Neuronal stem cell (in vitro differentiated cells): ENCODE measurements around the gene MCU.

Experiments
- DNase-seq: peaks from one replicate; pipeline ENCODE4 v3.0.0-alpha.2; 2013; ENCODE audit warnings: low spot score
- H2AFZ ChIP-seq: one replicate; pipeline ENCODE4 v1.6.1; 2013; ENCODE audit warnings: mild to moderate bottlenecking, low read length, inconsistent platforms
- H2AK5ac ChIP-seq: 2 replicates; pipeline ENCODE4 v1.6.1; 2013; ENCODE audit warnings: low read depth, mild to moderate bottlenecking, inconsistent platforms, low read length, moderate library complexity, mixed read lengths
- H2BK120ac ChIP-seq: 2 replicates; pipeline ENCODE4 v1.6.1; 2013; ENCODE audit warnings: low read depth, mild to moderate bottlenecking, inconsistent platforms, low read length, moderate library complexity, mixed read lengths
- H2BK12ac ChIP-seq: one replicate; pipeline ENCODE4 v1.6.1; 2013; ENCODE audit warnings: low read length, inconsistent platforms
- H2BK15ac ChIP-seq: 2 replicates; pipeline ENCODE4 v1.6.1; 2013; ENCODE audit warnings: mild to moderate bottlenecking, low read length, inconsistent platforms, mixed read lengths
- H2BK5ac ChIP-seq: one replicate; pipeline ENCODE4 v1.6.1; 2013; ENCODE audit warnings: inconsistent platforms, mild to moderate bottlenecking, low read length, moderate library complexity
- H3K14ac ChIP-seq: one replicate; pipeline ENCODE4 v1.6.1; 2013; ENCODE audit warnings: low read length, inconsistent platforms
- H3K18ac ChIP-seq: 2 replicates; pipeline ENCODE4 v1.6.1; 2013; ENCODE audit warnings: low read length, inconsistent platforms
- H3K23ac ChIP-seq: 2 replicates; pipeline ENCODE4 v1.6.1; 2013; ENCODE audit warnings: low read depth, mild to moderate bottlenecking, mixed read lengths, low read length, inconsistent platforms; ENCODE audit not compliant: poor library complexity
- H3K27ac ChIP-seq: replicated peaks from 3 replicates; pipeline ENCODE4 v1.5.1; 2013; ENCODE audit warnings: low read length, inconsistent platforms
- H3K27me3 ChIP-seq, 3 experiments: 2 replicates each; pipeline ENCODE4 v1.6.1; 2013; ENCODE audit warnings: low read length in 3 of 3, mild to moderate bottlenecking in 2 of 3, inconsistent platforms in 1 of 3, low read depth in 1 of 3, mixed read lengths in 1 of 3, moderate library complexity in 1 of 3; ENCODE audit not compliant: control insufficient read depth in 3 of 3, insufficient read depth in 3 of 3
- H3K36me3 ChIP-seq, 2 donors: replicated peaks in 1 of 2; 2 replicates each; pipeline ENCODE4 v1.6.1; 2013; ENCODE audit warnings: low read length in 2 of 2; ENCODE audit not compliant: control insufficient read depth in 2 of 2, insufficient read depth in 2 of 2
- H3K4ac ChIP-seq: 2 replicates; pipeline ENCODE4 v1.6.1; 2013; ENCODE audit warnings: inconsistent platforms, mild to moderate bottlenecking, low read length, moderate library complexity
- H3K4me1 ChIP-seq, 2 donors: 1 replicate in 1 of 2; 2 replicates in 1 of 2; pipeline ENCODE4 v1.6.1; 2013; ENCODE audit warnings: low read length in 2 of 2, low read depth in 1 of 2; ENCODE audit not compliant: control insufficient read depth in 2 of 2, insufficient read depth in 1 of 2
- H3K4me2 ChIP-seq: one replicate; pipeline ENCODE4 v1.6.1; 2013; ENCODE audit warnings: mild to moderate bottlenecking, low read length, inconsistent platforms; ENCODE audit not compliant: insufficient read depth, poor library complexity, severe bottlenecking
- H3K4me3 ChIP-seq, 2 donors: 2 replicates each; pipeline ENCODE4 v1.5.1; 2013; ENCODE audit warnings: low read length in 2 of 2, mild to moderate bottlenecking in 2 of 2, inconsistent platforms in 1 of 2, moderate library complexity in 1 of 2
- H3K79me1 ChIP-seq: one replicate; pipeline ENCODE4 v1.6.1; 2013; ENCODE audit warnings: low read depth, mild to moderate bottlenecking, inconsistent platforms, low read length, moderate library complexity
- H3K9ac ChIP-seq: one replicate; pipeline ENCODE4 v1.6.1; 2013; ENCODE audit warnings: mild to moderate bottlenecking, low read depth, low read length, inconsistent platforms; ENCODE audit not compliant: poor library complexity
- H3K9me3 ChIP-seq, 2 donors: replicated peaks in 1 of 2; 2 replicates each; pipeline versions ENCODE3 to v1.6.1; 2013; ENCODE audit warnings: low read length in 2 of 2, mild to moderate bottlenecking in 2 of 2, inconsistent platforms in 1 of 2, low read depth in 1 of 2, mixed read lengths in 1 of 2, moderate library complexity in 1 of 2; ENCODE audit not compliant: control insufficient read depth in 2 of 2, insufficient read depth in 1 of 2
- H4K8ac ChIP-seq: one replicate; pipeline ENCODE4 v1.6.1; 2013; ENCODE audit warnings: low read depth, mild to moderate bottlenecking, inconsistent platforms, low read length, moderate library complexity
- H4K91ac ChIP-seq: one replicate; pipeline ENCODE4 v1.6.1; 2013; ENCODE audit warnings: low read length, low read depth, mild to moderate bottlenecking, inconsistent platforms; ENCODE audit not compliant: poor library complexity
- WGBS, 2 donors: extraction: QIAGEN DNeasy Blood & Tissue Kit; methylation state at CpG; one replicate each; pipeline ENCODE4 v1.1.7; 2013; ENCODE audit warnings: missing lambda C conversion rate in 2 of 2, mixed read lengths in 1 of 2; ENCODE audit not compliant: insufficient read length in 2 of 2, insufficient replicate concordance in 1 of 2; ENCODE audit errors: extremely low coverage in 2 of 2; 5-methylcytosine and 5-hydroxymethylcytosine counted together

The MCU gene

GRCh38 chr10:72802763-72803505 is 111.0 kb downstream of the MCU start:
- H2BK15ac ChIP-seq, result no peak overlapping the region
- no peak overlapping the region for H3K4ac ChIP-seq
- peaks cover 1% of the 10 kb centered on the region for H3K79me1 ChIP-seq
- no peak overlapping the region for H3K4me2 ChIP-seq
- no peak overlapping the region for H3K23ac ChIP-seq
- H2AFZ ChIP-seq, result no peak overlapping the region
- H4K8ac ChIP-seq, result no peak overlapping the region
- no peak overlapping the region for H2BK12ac ChIP-seq
- no peak for DNase-seq
- H3K27ac ChIP-seq, result no peak overlapping the region
- H2BK5ac ChIP-seq, result no peak overlapping the region
- H2BK120ac ChIP-seq, result no peak overlapping the region
- H3K9me3 ChIP-seq, result no peaks in the 10 kb centered on the region
- no CpG with 5 or more reads among the region's 4 CpGs for WGBS, 2 donors
- no peaks in the 10 kb centered on the region for H3K27me3 ChIP-seq
- H4K91ac ChIP-seq, result no peak overlapping the region
- no peak overlapping the region for H2AK5ac ChIP-seq
- H3K4me1 ChIP-seq, result peaks cover 0 to 1% of the 10 kb centered on the region in 2 donors
- H3K4me3 ChIP-seq, result no peak overlapping the region
- no peaks in the 10 kb centered on the region for H3K36me3 ChIP-seq
- H3K9ac ChIP-seq, result no peak overlapping the region
- no peak overlapping the region for H3K14ac ChIP-seq
- no peak overlapping the region for H3K18ac ChIP-seq

DNA sequence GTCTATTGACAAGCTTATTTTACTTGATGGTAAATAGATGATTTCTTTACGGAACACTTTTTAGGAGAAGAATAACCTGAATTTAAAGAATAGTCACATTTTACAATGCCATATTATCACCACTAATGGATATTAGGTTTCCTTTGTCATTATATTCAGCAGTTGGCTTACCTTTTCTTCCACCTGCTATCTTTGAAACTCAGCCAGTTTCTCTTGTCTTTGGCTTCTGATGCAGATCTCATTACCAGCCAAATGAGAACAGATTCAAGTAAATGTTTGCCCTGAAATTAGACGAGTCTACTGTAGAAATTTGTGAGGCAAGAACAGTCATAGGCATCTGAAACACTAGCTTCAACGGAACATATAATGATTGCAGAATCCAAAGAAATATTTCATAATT is 116.1 kb downstream of the MCU start:
- Histone ChIP-seq H3K27me3 (no peaks in the 10 kb centered on the region), H3K4me1 (no peaks in the 10 kb centered on the region), H3K4me2 (no peak overlapping the region), H2BK5ac (no peak overlapping the region), H3K36me3 (no peaks in the 10 kb centered on the region), H3K9me3 (no peaks in the 10 kb centered on the region), H2BK120ac (no peak overlapping the region), H3K27ac (no peak overlapping the region), H2AK5ac (no peak overlapping the region), H4K8ac (no peak overlapping the region), H4K91ac (no peak overlapping the region), H3K23ac (no peak overlapping the region), H2AFZ (no peak overlapping the region), H3K14ac (no peak overlapping the region), H3K18ac (no peak overlapping the region), H3K9ac (no peak overlapping the region), H2BK12ac (no peak overlapping the region), H3K4me3 (no peak overlapping the region), H2BK15ac (no peak overlapping the region), H3K4ac (no peak overlapping the region), H3K79me1 (no peaks in the 10 kb centered on the region)
- DNase-seq, result no peak
- WGBS, 2 donors, result no CpG with 5 or more reads among the region's 3 CpGs

DNA sequence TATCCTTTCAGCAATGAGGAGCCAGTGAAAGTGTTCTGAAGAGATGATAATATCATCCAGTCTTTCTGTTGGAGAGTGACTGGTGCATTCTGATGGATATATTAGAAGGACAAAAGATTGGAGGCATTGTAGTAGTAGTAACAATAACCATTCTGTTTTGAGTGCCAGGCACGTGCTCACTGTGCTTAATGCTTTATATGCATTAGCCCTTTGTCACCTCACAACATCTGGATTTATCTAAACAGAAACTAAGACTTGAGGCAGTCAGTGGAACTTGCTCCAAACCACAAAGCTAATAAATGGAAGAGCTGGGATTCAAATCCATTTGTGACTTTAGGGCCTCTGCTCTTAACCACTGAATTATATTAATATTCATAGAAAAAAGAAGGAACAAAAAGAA is 117.1 kb downstream of the MCU start:
- Histone ChIP-seq H2AFZ (no peak overlapping the region), H3K4me2 (no peak overlapping the region)
- no CpG with 5 or more reads among the region's 1 CpG for WGBS, 2 donors

DNA sequence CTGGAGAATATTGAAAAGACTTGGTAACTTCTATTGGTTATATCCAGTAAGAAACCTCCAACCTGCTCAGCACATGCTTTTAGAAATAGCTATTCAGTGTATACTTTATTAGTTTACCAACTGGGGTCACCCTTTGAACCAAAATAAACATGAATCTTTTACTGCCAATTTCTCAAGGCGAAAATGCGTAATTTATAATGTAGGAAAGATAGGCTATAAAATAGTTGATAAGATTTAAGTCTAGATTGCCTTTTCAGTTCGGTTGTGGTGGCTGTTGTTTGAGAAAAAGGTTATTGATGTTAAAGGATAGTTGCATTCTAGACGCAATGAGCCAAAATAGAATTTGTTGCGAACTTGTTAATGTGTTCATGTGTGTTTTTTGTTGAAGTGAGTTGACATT is 119.0 kb downstream of the MCU start:
- Histone ChIP-seq H3K4me1 (no peaks in the 10 kb centered on the region), H3K9me3 (no peaks in the 10 kb centered on the region), H3K9ac (no peak overlapping the region), H2AFZ (no peak overlapping the region), H3K36me3 (no peaks in the 10 kb centered on the region), H3K79me1 (no peaks in the 10 kb centered on the region), H2AK5ac (no peak overlapping the region), H3K4me3 (no peak overlapping the region), H3K14ac (no peak overlapping the region), H4K91ac (no peak overlapping the region), H3K27me3 (no peaks in the 10 kb centered on the region), H3K18ac (no peak overlapping the region), H3K27ac (no peak overlapping the region), H2BK120ac (no peak overlapping the region), H3K4me2 (no peak overlapping the region), H3K4ac (no peak overlapping the region), H2BK12ac (no peak overlapping the region), H3K23ac (no peak overlapping the region), H2BK15ac (no peak overlapping the region), H4K8ac (no peak overlapping the region), H2BK5ac (no peak overlapping the region)
- WGBS, 2 donors, result no CpG with 5 or more reads among the region's 5 CpGs
- no peak for DNase-seq

More for the DNA sequence above, 117.1 kb downstream of the MCU start:
- no peaks in the 10 kb centered on the region for H3K36me3 ChIP-seq
- H2BK120ac ChIP-seq, result no peak overlapping the region
- H3K27me3 ChIP-seq, result no peaks in the 10 kb centered on the region
- no peak overlapping the region for H2BK15ac ChIP-seq
- H3K14ac ChIP-seq, result no peak overlapping the region
- no peak overlapping the region for H4K8ac ChIP-seq
- H3K23ac ChIP-seq, result no peak overlapping the region
- H2BK12ac ChIP-seq, result no peak overlapping the region
- H3K27ac ChIP-seq, result no peak overlapping the region
- H3K9ac ChIP-seq, result no peak overlapping the region
- no peak overlapping the region for H2AK5ac ChIP-seq
- no peaks in the 10 kb centered on the region for H3K9me3 ChIP-seq
- H3K79me1 ChIP-seq, result no peaks in the 10 kb centered on the region
- DNase-seq, result no peak
- H4K91ac ChIP-seq, result no peak overlapping the region
- no peak overlapping the region for H3K4ac ChIP-seq
- no peak overlapping the region for H3K18ac ChIP-seq
- no peaks in the 10 kb centered on the region for H3K4me1 ChIP-seq
- no peak overlapping the region for H3K4me3 ChIP-seq
- H2BK5ac ChIP-seq, result no peak overlapping the region
